Stromal cell of bone marrow (primary cell): ENCODE measurements around the gene MAD1L1.
"Not testable (repeated sequence)": the region's sequence is repeated elsewhere in the genome, so short reads cannot be mapped to it uniquely, and the experiment has no call there.

ENCODE experiments used
- DNase-seq: peaks from one replicate; pipeline ENCODE4 v3.0.0-alpha.2; 2012; ENCODE audit warnings: low read depth

The MAD1L1 gene

DNA sequence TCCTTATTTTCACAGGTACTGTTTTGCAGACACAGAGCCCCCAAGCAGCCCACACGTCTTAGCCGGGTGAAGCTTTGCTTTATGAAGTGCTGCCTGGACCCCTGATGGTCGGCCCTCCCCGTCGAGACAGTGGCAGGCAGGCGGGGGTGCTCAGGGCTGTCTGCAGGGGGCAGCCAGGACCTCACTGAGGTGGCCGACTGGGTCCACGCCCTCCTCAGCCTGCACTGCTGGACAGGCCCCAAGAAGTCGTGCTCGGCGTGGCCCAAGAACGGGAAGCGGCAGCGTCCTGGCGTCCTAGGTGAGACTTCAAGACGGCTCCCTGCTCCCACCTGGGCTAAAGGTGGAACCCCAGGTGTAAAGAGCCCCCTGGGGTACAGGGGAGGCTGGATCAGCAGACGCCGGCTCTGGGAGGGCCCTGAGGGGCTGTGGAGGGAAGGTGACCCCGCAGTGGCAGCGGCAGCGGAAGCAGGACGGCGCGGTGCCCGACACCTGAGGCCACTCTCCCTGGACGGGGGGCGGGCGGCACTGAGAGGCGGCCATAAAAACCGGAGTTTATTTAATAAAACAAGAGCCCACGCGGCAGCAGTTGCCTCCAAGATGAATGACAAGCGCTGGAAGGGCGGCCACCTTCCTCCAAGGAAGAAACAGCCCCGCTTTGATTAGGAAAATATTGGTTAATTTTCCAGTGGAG lies 383.2 kb downstream of the MAD1L1 start:
- no peak for DNase-seq

DNA sequence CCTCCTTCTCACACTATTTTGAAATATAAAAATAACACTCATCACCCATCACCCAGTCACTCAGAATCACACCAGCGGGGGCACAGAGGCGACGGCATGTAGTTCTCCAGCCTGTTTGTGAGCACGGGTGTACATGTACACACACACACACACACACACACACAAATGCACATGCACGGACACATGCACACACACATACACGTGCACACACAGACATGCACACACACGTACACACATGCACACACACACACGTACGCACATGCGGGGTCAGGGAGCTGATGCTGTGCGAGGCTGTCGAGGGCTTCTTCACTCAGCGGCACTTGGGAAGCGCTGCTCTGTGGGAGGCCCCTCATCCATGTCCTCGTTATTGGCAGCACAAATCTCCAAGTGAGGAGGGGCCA lies 383.8 kb downstream of the MAD1L1 start:
- no peak for DNase-seq

DNA sequence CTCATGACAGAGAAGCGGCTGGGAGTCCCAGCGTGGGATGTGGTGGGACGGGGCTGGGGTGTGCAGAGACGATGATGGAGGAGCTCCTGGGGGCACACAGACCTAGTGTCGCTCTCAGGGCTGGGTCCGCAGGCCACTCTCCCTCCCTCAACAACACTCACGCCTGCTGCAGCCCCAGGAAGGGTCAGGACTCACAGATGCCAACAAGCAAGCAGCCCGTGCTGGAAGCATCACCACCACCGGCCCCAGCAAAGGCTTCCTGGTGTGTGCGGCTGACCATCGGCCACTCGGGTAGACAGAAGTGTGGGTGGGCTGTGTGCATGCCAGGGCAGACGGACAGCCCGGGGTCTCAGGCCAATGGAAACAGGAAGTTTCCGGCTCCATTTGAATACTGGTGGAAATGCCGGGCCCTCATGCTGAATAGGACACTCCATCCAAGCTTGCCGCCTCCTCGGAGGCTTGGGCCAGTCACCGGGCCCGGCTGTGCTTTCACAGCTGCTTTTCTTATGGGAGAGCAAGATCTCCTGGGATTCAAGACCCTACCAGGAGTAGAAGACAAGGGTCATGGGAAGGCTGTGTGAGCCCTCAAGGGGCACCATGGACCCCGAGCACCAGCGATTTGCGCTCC lies 384.6 kb downstream of the MAD1L1 start:
- DNase-seq = no peak

DNA sequence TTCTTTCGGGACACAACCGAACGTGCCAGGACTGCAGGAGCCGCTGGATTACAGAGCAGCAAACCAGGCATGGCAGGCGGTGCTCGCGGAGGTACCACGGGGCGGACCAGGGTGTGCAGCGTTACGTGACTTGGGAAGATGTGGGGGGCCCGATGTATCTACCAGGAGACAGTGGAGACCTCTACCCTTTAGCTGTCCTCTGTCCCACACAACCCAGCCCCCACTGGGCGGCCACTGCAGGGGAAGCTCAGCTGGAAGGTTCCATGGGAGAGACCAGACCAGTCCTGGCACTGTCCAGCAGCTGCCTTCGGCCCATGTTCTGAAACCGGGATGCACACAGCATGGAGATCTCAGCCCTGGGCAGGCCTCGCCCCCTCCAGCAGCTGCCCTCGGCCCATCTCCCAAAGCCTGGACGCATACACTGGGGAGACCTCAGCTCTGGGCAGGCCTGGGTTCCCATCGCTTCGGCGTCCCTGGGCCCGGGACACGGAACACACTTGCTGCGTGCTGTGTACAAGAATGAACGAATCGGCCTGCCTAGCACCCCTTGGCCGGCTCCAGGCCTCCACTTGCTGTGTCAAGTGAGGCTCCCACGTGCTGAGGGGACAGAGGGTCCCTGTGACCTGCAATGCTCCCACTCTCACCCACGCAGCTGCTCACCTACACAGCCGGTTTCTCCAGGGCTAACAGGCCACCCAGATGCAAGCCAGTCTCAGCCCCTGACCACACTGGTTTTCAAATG lies 385.3 kb downstream of the MAD1L1 start:
- DNase-seq = no peak

DNA sequence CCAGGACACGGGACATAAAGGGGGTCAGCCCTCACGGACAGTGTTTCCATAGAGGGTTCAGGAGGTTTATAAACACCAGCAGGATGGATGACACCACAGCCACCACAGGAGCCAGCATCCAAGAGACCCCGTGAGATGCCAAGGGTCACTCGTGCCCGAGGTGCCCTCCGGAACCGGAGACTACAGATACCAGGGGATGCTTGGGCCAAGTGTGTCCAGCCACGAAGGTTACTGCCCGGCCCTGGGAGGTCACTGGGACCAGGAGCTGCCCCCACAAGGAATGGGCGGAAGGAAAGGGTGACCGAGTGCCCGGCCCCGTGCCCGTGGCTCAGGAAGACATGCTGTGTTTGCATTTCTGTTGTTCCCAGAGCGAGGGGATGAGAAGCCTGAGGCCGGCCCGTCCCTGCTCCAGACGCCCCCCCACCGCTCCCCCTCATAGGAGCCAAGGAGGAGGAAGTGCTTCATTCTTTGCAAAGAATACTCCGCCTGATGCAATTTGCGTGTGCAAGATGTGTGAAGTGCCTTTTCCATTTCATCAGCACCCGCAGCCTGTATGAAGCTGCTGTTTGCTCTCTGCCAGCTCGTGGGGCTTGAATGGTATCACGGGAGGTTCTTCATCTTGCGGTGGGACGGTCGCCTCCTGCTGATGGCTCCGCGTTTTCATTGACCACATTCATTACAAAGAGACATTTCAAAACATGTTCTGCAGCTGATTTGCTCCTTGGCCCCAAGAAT lies 386.2 kb downstream of the MAD1L1 start:
- DNase-seq = no peak

DNA sequence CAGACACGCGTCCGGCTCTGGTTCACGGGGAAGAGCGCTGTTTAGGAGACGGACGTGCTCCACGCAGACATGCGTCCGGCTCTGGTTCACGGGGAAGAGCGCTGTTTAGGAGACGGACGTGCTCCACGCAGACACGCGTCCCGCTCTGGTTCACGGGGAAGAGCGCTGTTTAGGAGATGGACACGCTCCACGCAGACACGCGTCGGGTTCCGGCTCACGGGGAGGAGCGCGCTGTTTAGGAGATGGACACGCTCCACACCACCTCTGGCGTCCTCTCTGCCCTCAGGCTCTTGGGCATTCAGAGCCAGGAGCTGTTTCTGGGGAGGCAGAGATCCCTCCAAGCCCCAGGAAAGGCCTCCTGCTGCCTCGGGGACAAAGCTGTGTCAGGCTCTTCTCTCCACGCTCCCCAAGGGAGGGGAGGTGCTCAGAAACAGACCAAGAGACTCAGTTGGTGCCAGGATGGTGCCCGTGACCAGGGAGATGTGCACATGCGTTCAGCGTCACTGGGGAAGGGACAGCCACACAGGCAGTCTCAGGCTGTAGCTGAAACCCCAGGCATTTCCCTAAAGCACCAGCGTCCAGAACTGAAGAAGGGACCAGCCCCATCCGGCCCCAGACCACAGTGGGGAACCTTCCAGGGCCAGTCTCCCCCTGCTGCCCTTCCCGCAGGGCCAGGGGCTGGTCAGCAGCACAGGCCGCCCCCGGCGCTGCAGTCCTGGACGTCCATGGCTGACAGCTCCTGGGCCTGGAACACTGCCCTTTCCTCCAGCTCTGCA lies 387.0 kb downstream of the MAD1L1 start:
- no peak for DNase-seq

DNA sequence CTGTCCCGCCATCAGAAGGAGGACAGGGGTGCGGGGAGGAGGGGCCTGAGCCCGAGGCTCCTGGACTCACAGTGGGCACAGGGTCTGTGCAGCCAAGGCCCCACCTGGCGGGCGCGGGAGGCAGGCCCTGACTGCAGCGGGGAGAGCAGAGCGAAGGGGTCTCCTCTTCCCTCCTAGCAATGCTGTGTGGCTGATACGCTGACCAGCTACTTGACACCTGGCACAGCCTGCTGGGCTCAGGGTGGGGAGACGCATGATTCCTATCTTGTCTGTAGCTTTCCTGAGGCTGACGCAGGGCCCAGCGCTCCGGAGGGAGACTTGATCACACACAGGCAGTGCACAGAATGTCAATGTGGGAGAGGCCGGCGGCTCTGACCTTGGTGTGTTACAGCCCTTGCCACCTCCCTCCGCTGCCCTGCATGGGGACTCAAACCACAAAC lies 387.8 kb downstream of the MAD1L1 start:
- DNase-seq = no peak

DNA sequence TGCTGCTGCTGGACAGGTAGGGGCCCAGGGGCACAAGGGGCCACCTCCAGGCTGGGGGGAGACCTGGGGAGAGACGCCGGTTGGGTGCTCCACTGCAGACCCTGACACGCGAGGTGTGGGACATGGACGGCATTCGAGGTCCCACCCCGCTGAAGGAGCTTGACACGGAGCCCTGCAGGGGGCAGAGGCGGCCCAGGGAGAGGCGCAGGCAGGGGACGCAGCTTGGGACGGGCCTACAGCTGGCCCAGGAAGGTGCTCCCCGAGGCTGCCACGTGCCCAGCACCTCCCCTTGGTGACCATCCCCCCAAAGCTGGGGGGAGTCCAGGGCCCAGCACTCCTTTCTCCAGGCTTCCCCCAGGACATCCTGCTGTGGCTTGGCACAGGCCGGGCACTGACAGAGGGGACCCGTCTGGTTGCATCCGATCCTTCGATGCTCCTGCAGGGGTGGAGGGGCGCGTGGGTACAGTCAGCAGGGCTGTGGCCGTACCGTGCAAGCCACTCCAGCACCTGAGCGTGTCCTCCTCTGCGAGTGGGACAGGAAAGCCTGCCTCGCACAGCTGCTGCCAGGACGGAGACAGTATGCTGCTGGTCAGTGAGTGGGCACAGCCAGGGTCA lies 388.3 kb downstream of the MAD1L1 start:
- no peak for DNase-seq

DNA sequence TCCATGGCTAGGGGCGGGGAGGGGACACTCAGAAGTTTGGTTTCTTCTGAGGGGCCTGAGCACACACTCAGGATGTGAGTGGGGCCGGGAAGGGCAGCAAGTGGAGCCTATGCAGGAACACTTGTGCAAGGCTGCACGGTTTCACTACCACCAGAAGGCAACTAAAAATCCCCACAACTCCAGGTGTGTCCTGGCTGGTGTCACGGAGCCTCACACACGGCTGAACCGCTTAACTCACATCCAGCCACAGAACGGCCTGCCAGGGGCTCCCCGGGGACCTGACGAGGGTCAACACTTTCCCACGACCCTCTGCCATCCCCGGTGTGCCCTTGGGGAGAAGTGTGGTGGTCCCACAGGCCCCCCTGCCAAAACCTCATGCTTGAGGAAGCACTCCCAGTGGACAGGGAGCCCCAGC lies 388.8 kb downstream of the MAD1L1 start:
- DNase-seq = no peak

DNA sequence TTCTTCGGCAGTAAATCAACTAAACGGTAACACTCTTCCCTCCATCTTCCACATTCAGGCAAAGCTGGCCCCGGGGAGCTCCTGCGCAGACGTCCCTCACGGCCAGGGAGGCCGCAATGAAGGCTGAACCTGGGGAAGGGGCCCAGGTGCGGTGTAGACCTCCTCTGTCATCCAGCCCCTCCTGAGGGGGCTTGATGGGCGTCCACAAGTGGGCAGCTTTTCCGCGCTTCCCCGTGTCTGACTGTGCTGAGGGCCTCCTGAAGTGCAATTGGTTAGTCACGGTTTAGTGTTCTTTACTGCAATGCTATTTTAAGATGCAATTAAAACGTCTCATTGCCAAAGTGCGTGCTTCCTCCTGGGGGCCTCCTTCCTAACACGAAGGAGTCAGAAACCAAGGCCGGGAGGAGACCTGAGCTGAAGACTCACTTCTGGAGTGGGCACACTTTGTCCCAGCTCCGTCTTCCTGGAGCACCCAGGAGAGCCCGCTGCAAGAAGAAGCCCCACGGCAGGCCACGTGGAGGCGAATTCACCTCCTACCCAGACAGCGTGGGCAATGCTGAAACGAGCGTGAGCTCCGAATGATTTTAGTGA lies 389.4 kb downstream of the MAD1L1 start:
- no peak for DNase-seq

DNA sequence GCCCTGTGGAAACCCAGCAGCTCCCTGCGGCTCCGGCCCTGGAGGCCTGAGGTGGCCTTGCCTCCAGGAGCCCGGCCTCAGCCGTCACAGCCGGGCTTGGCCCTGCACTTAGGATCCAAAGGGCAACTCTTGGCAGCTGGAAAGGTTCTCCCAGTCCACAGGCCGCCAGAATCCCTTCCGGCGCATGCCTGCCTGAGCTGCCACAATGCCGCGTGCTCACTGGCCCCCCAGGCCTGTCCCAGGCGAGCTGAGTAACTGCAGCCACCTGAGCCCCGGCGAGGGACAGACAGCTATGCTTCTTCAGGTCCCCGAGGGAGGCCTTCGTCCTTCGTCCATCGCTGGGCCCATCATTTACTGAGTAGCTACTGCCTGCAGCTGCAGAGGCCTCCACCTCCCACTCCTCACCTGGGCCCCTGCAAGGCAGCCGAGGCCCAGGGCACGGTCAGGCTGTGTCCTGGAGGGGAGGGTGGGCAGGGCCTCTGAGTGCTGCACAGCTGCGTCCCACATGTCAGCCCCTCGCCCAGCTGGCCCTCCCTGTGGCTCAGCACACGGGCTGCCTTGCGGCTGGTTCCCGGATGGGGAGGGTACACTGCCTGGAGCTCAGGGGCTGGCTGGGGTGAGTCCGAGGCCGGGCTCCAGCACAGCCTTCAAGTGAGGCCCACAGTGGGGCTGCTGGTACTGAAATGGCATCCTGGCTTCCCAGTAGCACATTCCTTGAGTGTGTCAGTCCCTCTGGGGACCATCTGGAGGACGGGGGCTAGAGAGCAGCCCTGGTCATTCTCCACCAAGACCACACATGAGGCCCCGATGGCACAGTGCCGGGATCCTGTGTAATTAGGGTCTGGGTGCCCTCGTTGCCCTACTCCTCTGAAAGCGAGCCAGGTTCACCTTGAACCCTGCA lies 390.2 kb downstream of the MAD1L1 start:
- no peak for DNase-seq

DNA sequence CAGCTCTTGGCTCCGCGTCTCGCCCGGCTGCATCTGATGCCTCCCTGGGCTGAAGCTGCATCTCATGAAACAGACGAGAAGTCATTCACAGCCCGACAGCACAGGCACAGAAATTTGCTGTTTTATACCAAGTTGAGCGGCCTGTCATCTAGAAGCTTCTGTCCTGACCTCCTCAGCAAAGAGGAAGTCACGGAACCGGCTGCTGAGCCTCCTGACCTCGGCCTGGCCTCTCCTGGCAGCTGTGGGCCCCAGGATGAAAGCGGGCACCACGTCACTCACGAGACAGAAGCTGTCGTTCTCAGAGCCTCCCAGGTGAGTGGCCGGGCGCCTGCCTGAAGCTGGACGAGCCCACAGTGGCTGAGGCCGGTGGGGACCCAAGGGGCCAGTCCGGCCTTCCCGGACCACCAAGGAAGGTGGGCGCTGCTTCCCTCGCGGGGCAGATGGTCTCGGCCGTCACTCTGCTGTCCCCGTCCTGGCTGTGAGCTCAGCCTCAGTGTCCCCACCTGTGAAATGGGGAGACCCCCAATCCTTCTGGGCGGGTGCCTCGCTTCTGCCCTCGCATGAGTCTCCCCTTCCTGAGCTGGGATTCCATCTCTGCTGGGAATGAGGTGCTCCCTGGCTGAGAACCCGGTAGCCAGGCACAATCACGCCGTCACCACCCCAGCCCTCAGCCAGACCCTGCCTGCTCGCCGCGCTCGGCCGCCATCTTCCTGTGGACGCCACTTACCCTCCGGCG lies 391.3 kb downstream of the MAD1L1 start:
- not testable (repeated sequence) for DNase-seq

DNA sequence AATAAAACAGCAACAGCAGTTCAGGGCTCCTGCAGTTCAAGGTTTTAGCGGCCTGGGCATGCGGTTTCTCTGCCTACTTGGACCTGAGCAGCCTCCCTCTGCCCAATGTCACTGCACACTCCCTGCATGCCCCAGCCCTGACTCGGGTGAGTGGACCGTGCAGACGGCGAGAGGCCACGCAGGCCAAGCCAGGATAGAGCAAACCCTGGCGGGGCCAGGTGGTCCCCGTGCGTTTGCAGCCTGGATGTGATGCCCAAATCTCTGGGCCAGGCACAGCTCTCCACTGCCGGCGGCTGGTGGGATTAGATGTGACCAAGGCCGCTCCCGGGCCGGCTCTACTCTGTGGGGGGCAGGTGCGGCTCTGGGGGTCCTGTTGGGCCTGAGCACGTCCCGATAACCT lies 392.0 kb downstream of the MAD1L1 start:
- not testable (repeated sequence) for DNase-seq

DNA sequence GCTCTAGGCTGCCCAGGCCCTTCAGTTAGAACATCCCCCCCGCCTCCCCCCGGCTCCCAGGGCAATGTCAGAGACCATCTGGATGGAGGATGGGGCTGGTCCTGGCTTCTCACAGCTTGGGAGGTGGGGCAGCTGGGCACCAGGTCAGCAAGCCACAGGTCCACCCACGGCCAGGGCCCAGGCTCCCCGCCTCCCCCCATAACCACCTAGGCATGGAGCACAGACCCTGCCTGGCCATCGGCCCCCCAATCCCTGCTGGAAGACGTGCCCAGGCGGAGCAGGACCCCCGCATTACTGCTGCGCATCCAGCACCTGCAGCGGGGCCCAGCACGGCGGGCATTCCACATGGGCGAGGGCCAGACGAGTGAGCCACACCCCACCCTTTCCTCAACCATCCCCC lies 393.0 kb downstream of the MAD1L1 start:
- no peak for DNase-seq

DNA sequence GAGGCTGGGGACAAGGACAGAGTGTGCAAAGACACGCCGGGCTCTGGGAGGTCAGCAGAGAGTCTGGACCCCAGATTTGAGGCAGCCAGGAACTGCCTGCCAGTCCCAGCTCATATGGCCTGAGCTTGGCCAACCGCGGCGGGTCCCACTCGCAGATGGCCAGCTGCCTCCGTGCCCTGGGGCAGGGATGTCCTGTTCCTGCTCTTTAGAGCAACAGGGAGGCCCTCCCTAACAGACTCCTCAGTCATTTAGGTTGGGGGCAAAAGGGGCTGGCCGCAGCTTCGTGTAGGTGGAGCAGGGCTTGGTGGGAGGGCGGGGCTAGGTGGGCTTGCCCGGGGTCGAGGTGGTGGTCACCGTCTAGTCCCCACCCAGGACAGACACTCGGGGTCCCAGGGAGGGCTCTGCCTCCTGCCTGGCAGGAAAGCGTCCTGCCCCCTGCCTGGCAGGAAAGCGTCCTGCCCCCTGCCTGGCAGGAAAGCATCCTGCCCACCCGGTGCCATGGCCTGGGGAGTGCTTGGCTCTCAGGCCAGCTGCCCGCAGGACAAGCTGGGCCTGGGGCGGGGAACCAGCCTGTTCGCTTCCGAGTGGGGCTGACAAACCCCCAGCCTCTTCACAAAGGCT lies 393.7 kb downstream of the MAD1L1 start:
- DNase-seq = not testable (repeated sequence)

DNA sequence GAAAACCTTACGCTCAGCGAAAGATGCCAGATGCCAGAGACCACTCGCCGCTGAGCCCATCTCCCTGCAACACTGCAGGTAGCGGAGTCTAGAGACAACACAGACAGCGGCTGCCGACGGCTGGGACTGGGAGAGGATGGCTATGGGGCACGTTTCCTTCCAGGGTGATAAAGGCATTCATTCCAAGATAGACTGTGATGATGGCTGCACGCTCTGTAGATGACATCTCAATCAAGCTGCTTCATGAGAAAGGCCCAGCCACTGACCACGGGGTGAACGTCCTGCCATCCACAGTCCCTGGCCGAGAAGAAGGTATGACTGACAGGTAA lies 394.2 kb downstream of the MAD1L1 start:
- DNase-seq = not testable (repeated sequence)

DNA sequence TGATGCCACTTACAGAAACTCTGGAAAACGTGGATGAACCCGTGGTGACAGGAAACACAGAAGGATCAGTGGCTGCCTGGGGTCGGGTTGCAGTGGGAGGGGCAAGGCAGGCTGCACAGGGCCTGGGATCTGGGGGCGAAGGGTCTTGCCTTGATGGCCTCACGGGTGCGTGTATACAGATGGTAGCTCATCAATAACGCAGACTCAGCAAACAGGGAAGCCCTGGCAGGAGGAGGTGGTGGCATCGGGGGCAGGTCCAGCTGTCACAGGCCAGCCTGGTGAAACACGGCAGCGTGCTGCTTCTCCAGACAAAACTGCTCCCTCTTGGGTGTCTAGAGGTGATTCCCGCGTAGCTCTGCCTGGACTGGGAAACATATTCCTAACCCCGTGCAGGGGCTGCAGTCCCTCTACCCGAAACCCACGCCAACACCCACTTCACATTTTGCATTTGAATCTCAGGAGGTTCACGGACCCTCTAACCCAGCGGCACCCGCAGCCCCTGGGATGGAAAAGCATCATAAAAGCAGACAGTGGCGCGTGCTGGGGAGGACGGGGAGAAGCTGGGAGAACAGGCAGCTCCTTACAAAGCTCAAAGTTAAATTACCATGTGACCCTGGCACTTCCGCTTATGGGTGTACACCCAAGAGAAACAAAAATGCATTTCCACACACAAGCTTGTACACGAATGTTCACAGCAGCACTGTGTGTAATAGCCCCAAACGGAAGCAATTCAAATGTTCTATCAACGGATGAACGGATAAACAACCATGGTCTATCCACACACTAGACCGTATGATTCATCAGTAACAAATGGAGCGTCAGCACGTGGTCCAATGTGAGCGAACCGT lies 394.8 kb downstream of the MAD1L1 start:
- DNase-seq = not testable (repeated sequence)
